GM12874 (cell line): ENCODE measurements around the gene ATP11A.

Experiments used
- CTCF ChIP-seq: IDR thresholded peaks from 2 replicates; pipeline ENCODE4 v1.5.1; 2011; ENCODE audit warnings: low read depth, mild to moderate bottlenecking, control low read depth, low read length, moderate library complexity; ENCODE audit not compliant: insufficient read depth

The ATP11A gene

DNA sequence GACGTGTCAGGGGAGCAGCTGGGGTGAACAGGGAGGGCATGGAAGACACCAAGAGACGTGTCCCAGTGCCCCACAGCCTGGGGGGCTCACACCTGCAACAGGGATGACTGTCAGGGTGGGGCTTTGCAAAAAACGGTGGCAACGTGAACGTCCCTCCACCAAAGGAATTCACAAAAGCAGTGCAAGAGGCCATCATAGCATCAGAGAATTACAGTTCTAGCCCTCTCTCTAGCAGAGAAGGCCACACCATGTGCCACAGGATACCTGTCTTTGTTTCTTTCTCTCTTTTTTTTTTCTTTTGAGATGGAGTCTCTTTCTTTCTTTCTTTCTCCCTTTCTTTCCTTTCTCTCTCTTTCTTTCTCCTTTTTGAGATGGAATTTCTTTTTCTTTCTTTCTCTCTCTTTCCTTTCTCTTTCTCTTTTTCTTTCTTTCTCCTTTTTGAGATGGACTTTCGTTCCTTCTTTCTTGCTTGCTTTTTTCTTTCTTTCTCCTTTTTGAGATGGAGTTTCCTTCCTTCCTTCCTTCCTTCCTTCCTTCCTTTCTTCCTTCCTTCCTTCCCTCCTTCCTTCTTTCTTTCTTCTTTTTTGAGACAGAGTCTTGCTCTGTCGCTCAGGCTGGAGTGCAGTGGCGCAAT, 17.1 kb upstream of the ATP11A start:
- TF ChIP-seq CTCF = no peak

DNA sequence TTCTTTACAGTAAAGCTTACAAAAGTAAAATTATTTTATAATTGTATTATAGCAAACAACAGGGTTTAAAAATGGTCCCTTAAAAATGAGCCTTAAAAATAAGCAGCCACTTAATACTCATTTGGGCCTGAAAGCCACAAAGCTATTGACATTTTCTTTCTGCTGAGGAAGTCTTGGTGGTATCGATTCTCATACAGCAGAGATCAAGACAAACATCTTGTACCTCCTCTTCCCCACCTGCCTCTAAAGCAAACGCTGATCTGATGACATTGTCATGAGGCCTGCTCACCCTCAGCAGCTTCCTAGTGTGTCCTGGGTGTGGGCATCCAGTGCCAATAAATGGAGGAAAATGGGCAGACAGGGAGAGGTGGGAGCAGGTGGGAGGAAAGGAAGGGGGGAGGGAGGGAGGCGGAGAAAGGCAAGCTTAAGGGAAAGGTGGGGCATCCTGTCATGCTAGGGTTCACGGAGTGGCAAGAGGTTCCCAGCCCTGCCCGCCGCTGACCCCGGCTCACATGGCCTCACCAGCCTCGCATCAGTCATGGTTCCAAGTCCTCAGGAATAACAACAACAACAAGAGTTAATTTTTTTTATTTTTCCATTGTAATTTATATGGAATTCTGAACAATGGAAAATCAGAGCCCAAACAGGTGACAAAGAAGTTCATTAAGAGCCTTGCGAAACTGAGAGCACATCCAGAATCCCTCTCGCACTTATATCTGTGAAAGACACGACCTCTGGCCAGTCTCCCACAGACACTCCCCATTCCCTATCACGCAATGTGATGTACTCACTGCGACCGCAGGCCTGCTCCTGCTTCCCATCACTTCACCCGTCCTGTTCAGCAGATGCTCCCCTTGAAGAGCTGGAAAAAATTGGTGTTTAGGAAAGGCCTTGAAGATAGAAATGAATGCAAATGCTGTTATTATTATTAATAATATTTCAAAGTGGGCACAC, 15.1 kb upstream of the ATP11A start:
- no peak for TF ChIP-seq CTCF

DNA sequence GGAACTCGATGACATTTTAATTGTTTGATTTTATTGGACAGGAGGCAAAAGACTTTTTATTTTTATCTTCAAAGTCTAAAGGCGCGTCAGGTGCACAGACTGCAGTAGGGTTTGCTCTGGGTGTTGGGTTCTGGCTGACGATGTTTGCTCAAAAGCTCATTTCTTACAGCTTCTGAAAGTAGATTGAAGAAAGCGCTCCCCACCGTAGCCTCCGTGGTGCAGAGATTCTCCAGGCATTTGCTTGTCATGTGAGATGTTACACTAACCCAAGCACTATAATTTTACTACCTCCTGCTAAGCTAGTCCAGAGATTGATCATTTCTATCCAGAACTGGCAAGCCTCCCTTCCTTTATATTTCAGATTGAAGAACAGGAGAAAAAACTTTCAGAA, 14.5 kb upstream of the ATP11A start:
- TF ChIP-seq CTCF = no peak

- no peak for TF ChIP-seq CTCF
These were observed 10.5 kb upstream of the ATP11A start for GRCh38 chr13:112679381-112679780.

DNA sequence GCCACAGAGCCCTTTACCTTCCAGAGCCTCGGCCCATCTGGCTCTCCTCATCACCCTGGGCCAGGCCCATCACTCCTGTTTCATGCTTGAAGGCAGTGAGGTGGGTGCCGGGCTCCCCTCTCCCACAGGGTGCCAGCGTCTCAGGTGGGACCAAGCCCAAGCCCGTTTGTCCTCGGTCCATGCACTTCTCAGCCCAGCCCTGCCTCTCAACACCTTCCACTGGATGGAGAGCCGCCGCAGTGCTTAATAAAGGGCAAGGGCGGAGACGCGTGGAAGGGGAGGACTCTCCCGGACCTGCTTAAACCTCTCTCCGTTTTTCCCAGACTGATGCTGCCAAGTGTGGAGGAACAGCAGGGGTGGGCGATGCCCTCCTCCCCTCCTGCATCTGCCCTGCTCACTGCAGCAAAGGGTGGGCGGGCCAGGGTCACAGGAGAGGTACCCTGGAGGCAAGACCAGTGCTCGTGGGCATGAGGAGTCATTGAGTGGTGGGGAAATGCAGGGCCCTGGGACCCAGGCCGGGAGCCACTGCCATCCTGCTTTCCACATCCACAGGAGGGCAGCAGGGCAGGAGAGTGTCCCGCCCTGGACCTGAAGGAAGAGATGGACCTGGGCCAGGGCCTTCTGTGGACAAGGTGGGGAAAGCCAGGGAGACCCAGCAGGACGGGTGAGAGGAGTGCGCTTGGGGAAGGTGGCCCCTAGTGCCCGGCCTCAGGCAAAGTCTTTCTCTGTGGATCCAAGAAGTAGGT, 9.7 kb upstream of the ATP11A start:
- no peak for TF ChIP-seq CTCF

DNA sequence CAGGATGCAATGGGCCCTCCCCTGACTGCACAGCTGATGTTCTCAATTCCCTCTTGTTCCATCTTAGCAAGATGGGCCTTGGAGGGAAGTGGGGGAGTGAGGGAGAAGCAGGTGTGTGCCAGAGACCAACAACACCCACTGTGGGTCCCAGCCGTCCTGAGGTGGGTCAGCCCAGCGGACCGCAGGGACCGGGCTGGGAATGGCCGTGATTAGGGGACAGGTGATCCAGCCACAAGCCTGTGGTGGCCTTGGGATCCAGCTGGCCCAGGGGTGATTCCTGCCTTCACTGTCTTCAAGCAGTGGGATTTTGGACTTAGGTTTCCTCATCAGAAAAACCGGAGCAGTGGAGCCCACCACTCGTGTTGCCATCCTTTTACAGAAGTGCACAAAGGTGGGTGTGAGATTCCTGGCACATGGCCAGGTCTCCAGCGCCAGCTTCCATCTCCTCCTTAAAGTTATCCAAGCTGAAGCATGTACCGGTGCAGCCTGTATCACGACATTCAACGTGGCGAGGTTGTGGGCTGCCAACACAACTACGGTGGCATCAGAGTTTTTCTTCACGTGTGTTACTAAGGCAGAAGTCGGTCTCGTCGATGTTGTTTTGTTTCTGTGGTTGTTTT, 9.0 kb upstream of the ATP11A start:
- TF ChIP-seq CTCF = no peak

- no peak for TF ChIP-seq CTCF
These were observed 6.3 kb upstream of the ATP11A start for GRCh38 chr13:112683581-112683980.
